ENCODE results near the gene VSX1. TPM values are rescaled to one million over a fixed set of nuclear protein-coding genes. Genes with fewer than 3 reads are reported as not detected.

Gene VSX1
- 0.13 TPM for polyA plus RNA-seq (2013)

DNA sequence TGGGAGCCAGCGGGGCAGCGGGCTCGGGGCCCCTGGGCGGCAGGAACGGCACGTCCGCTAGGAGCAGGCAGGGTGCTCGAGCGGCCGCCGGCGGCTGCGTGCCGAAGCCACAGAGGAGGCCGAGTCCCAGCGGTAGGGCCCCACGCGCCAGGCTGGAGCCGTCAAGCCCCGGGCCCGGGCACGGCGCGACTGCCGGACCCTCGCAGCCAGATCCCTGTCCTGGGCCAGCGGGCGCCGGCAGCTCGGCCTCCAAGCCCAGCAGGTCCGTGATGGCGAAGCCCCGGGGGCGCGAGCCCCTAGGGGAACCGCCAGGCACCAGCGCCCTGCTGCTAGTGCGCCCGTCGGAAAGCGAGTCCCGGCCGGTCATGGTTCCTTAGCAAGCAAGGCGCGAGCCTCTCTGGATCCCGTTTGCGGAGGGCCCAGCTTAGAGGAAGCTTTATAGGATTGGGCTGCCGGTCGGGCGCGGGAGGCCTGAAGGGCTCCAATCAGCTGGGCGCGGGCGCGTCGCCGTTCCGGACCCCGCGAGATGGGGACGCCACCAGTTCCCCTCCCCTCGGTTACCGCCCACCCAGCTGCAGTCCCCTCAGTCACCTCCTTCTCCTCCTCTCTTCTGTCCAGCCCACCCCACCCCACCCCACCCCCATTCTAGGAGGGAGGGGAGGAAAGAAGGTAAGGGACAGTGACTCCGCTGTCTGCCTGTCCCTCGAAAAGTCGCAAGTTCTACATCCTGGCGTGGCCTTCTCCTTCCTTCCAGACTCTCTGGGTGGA is at the start of gene VSX1:
VSX1 (minus strand) TSS at position 412 of the 768 bp plus-strand sequence; CDS start at position 367, 45 bp downstream.
- Histone ChIP-seq H3K4me1 (ENCODE audit: control extremely low read depth in 1 of 4, control insufficient read depth in 4 of 4, insufficient read depth in 4 of 4, low read length in 3 of 4) (peaks cover 0 to 32% (median 18%) of the 10 kb centered on the region in 4 experiments), H3K27ac (ENCODE audit: insufficient read depth in 1 of 2, low read depth in 1 of 2, low read length in 2 of 2, poor library complexity in 1 of 2, severe bottlenecking in 2 of 2) (no peak within 1 kb of the TSS), H3K9me3 (ENCODE audit: control extremely low read depth in 1 of 5, control insufficient read depth in 4 of 5, insufficient read depth in 2 of 5, low read depth in 1 of 5, low read length in 4 of 5) (peaks cover 0 to 3% (median 0%) of the 10 kb centered on the region in 5 experiments), H3K36me3 (ENCODE audit: control insufficient read depth in 4 of 4, insufficient read depth in 4 of 4, low read length in 3 of 4) (no peaks in the 10 kb centered on the region), H3K27me3 (replicated peaks in 2 of 5; ENCODE audit: control insufficient read depth in 4 of 5, insufficient read depth in 5 of 5, low read length in 4 of 5) (peaks cover 10 to 98% (median 66%) of the 10 kb centered on the region in 5 experiments), H3K4me3 (ENCODE audit: control insufficient read depth in 1 of 7, extremely low read depth in 1 of 7, insufficient read depth in 4 of 7, low read depth in 2 of 7, low read length in 6 of 7) (no peak within 1 kb of the TSS)
- 11% methylated on average over 33 of the region's 67 CpGs for WGBS (ENCODE audit: insufficient coverage)
- no peak for DNase-seq
- POLR2A ChIA-PET, result no interaction called here
- CTCF ChIA-PET, result interaction anchor here (1.1 to 1.8 kb wide), 2 partner anchors 9 to 88 kb away, joined by 4 read pairs; no protein-coding TSS in a partner anchor

DNA sequence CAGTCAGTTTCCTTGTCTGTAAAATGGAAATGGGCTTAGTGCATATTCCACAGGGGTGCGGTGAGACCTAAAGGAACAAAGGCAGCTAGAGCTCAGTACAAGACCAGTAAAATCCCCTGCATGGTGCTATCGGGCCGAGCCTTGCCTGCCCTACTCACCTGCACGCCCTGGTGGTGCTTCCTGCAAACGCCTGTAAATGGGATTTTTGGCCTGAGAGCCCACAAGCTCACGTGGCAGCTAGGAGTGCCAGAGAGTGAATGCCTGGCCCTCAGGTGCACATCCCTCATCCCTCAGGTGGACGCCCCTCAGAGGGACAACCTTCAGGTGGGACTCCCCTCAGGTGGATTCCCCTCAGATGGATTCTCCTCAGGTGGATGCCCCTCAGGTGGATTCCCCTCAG is 48.0 kb upstream of the VSX1 start:
- CTCF ChIA-PET, result interaction anchor here (1.2 kb wide), 1 partner anchor 8 kb away, joined by 4 read pairs; no protein-coding TSS in a partner anchor
- DNase-seq, result no peak
- 71% methylated on average over 7 of the region's 7 CpGs for WGBS (ENCODE audit: insufficient coverage)
- H3K4me3 ChIP-seq (ENCODE audit: control insufficient read depth in 1 of 7, extremely low read depth in 1 of 7, insufficient read depth in 4 of 7, low read depth in 2 of 7, low read length in 6 of 7), result no peak overlapping the region
- peaks cover 0 to 7% (median 0%) of the 10 kb centered on the region in 5 experiments for H3K27me3 ChIP-seq (replicated peaks in 2 of 5; ENCODE audit: control insufficient read depth in 4 of 5, insufficient read depth in 5 of 5, low read length in 4 of 5)
- POLR2A ChIA-PET, result no interaction called here
- no peaks in the 10 kb centered on the region for H3K4me1 ChIP-seq (ENCODE audit: control extremely low read depth in 1 of 4, control insufficient read depth in 4 of 4, insufficient read depth in 4 of 4, low read length in 3 of 4)
- no peaks in the 10 kb centered on the region for H3K36me3 ChIP-seq (ENCODE audit: control insufficient read depth in 4 of 4, insufficient read depth in 4 of 4, low read length in 3 of 4)
- no peak overlapping the region for H3K27ac ChIP-seq (ENCODE audit: insufficient read depth in 1 of 2, low read depth in 1 of 2, low read length in 2 of 2, poor library complexity in 1 of 2, severe bottlenecking in 2 of 2)
- H3K9me3 ChIP-seq (ENCODE audit: control extremely low read depth in 1 of 5, control insufficient read depth in 4 of 5, insufficient read depth in 2 of 5, low read depth in 1 of 5, low read length in 4 of 5), result peaks cover 0 to 1% (median 0%) of the 10 kb centered on the region in 5 experiments

DNA sequence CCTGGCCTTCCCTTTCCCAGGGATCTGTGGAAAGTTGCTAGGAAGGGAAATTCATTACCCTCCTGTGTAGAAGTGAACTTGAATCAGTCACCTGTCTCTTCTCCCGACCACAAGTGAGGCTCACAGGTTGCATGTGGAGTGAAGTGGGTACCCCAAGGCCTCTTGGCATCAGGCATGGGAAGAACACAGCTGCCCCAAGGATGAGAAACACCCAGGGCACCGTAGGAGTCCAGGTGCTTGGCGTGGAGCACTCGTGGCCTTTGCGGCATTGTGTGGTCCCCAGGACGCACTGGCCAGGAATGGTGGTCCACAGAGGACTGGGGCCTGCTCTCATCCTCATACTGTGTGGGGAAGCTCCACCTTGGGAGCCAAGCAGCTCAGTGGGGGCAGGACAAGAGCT is 47.5 kb upstream of the VSX1 start:
- Histone ChIP-seq H3K4me1 (ENCODE audit: control extremely low read depth in 1 of 4, control insufficient read depth in 4 of 4, insufficient read depth in 4 of 4, low read length in 3 of 4) (no peaks in the 10 kb centered on the region), H3K4me3 (ENCODE audit: control insufficient read depth in 1 of 7, extremely low read depth in 1 of 7, insufficient read depth in 4 of 7, low read depth in 2 of 7, low read length in 6 of 7) (no peak overlapping the region), H3K36me3 (ENCODE audit: control insufficient read depth in 4 of 4, insufficient read depth in 4 of 4, low read length in 3 of 4) (no peaks in the 10 kb centered on the region), H3K27me3 (replicated peaks in 2 of 5; ENCODE audit: control insufficient read depth in 4 of 5, insufficient read depth in 5 of 5, low read length in 4 of 5) (peaks cover 0 to 7% (median 0%) of the 10 kb centered on the region in 5 experiments), H3K27ac (ENCODE audit: insufficient read depth in 1 of 2, low read depth in 1 of 2, low read length in 2 of 2, poor library complexity in 1 of 2, severe bottlenecking in 2 of 2) (no peak overlapping the region), H3K9me3 (ENCODE audit: control extremely low read depth in 1 of 5, control insufficient read depth in 4 of 5, insufficient read depth in 2 of 5, low read depth in 1 of 5, low read length in 4 of 5) (peaks cover 0 to 1% (median 0%) of the 10 kb centered on the region in 5 experiments)
- no peak for DNase-seq
- ChIA-PET CTCF (no interaction called here), POLR2A (no interaction called here)
- WGBS (ENCODE audit: insufficient coverage), result 97% methylated on average over 6 of the region's 6 CpGs

DNA sequence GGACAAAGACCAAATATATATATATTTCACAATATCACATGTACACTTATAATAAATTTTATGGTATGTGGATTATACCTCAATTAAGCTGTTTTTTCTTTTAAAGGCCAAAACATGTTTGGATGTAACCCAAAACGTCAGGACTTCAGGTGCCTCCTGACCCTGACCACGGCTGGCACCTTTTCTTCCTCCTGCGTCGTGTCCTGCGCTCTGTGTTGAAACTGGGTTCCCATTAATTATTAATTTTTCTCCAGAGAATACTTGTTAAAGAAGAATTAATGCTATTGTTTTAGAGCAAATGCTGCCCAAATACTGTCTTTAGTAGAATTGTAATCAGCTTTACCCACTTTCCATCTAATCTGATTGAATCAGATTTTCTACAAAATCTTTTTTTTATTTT is 46.7 kb upstream of the VSX1 start:
- no peaks in the 10 kb centered on the region for H3K36me3 ChIP-seq (ENCODE audit: control insufficient read depth in 4 of 4, insufficient read depth in 4 of 4, low read length in 3 of 4)
- POLR2A ChIA-PET, result no interaction called here
- no CpG with 5 or more reads among the region's 5 CpGs for WGBS (ENCODE audit: insufficient coverage)
- DNase-seq, result no peak
- peaks cover 0 to 1% (median 0%) of the 10 kb centered on the region in 5 experiments for H3K9me3 ChIP-seq (ENCODE audit: control extremely low read depth in 1 of 5, control insufficient read depth in 4 of 5, insufficient read depth in 2 of 5, low read depth in 1 of 5, low read length in 4 of 5)
- CTCF ChIA-PET, result interaction anchor here (1.2 kb wide), 1 partner anchor 8 kb away, joined by 3 read pairs; no protein-coding TSS in a partner anchor
- no peak overlapping the region for H3K4me3 ChIP-seq (ENCODE audit: control insufficient read depth in 1 of 7, extremely low read depth in 1 of 7, insufficient read depth in 4 of 7, low read depth in 2 of 7, low read length in 6 of 7)
- no peaks in the 10 kb centered on the region for H3K4me1 ChIP-seq (ENCODE audit: control extremely low read depth in 1 of 4, control insufficient read depth in 4 of 4, insufficient read depth in 4 of 4, low read length in 3 of 4)
- peaks cover 0 to 10% (median 0%) of the 10 kb centered on the region in 5 experiments for H3K27me3 ChIP-seq (replicated peaks in 2 of 5; ENCODE audit: control insufficient read depth in 4 of 5, insufficient read depth in 5 of 5, low read length in 4 of 5)
- H3K27ac ChIP-seq (ENCODE audit: insufficient read depth in 1 of 2, low read depth in 1 of 2, low read length in 2 of 2, poor library complexity in 1 of 2, severe bottlenecking in 2 of 2), result no peak overlapping the region

DNA sequence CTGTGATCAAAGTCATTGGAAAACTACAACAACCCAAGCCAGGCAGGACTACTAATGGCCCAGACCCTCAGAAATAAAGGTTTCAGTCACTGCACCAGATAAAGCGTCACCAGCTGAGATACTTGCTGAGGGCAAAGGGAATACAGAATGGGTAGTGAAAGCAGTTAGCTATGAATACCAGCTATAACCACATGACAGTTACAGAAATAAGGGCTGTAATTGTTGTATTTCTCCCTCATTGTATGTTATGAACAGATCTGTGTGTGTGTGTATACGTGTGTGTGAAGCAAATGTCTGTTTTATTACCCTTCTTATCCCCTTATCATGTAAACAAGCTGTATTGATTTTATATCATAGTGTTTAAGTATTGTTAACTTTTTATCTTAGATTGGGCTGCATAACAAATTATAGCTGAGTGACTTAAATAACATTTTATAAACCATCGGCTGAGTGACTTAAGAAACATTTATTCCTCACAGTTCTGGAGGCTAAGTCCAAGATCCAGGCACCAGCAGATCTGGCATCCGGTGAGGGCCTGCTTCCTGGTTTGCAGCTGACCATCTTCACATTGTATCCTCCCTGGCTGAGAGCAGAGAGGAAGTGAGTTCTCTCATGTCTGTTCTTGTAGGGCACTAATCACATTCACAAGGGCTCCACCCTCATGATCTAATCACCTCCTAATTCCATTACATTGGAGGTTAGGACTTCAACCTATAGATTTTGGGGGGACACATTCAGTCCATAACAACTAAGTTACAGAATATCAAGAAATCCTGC is 46.0 kb upstream of the VSX1 start:
- peaks cover 0 to 10% (median 0%) of the 10 kb centered on the region in 5 experiments for H3K27me3 ChIP-seq (replicated peaks in 2 of 5; ENCODE audit: control insufficient read depth in 4 of 5, insufficient read depth in 5 of 5, low read length in 4 of 5)
- H3K4me1 ChIP-seq (ENCODE audit: control extremely low read depth in 1 of 4, control insufficient read depth in 4 of 4, insufficient read depth in 4 of 4, low read length in 3 of 4), result no peaks in the 10 kb centered on the region
- H3K27ac ChIP-seq (ENCODE audit: insufficient read depth in 1 of 2, low read depth in 1 of 2, low read length in 2 of 2, poor library complexity in 1 of 2, severe bottlenecking in 2 of 2), result no peak overlapping the region
- WGBS (ENCODE audit: insufficient coverage), result 89% methylated on average over 2 of the region's 4 CpGs
- no peak overlapping the region for H3K4me3 ChIP-seq (ENCODE audit: control insufficient read depth in 1 of 7, extremely low read depth in 1 of 7, insufficient read depth in 4 of 7, low read depth in 2 of 7, low read length in 6 of 7)
- ChIA-PET CTCF (interaction anchor here (1.2 kb wide), 1 partner anchor 9 kb away, joined by 3 read pairs; no protein-coding TSS in a partner anchor), POLR2A (no interaction called here)
- H3K9me3 ChIP-seq (ENCODE audit: control extremely low read depth in 1 of 5, control insufficient read depth in 4 of 5, insufficient read depth in 2 of 5, low read depth in 1 of 5, low read length in 4 of 5), result peaks cover 0 to 1% (median 0%) of the 10 kb centered on the region in 5 experiments
- H3K36me3 ChIP-seq (ENCODE audit: control insufficient read depth in 4 of 4, insufficient read depth in 4 of 4, low read length in 3 of 4), result no peaks in the 10 kb centered on the region
- no peak for DNase-seq

DNA sequence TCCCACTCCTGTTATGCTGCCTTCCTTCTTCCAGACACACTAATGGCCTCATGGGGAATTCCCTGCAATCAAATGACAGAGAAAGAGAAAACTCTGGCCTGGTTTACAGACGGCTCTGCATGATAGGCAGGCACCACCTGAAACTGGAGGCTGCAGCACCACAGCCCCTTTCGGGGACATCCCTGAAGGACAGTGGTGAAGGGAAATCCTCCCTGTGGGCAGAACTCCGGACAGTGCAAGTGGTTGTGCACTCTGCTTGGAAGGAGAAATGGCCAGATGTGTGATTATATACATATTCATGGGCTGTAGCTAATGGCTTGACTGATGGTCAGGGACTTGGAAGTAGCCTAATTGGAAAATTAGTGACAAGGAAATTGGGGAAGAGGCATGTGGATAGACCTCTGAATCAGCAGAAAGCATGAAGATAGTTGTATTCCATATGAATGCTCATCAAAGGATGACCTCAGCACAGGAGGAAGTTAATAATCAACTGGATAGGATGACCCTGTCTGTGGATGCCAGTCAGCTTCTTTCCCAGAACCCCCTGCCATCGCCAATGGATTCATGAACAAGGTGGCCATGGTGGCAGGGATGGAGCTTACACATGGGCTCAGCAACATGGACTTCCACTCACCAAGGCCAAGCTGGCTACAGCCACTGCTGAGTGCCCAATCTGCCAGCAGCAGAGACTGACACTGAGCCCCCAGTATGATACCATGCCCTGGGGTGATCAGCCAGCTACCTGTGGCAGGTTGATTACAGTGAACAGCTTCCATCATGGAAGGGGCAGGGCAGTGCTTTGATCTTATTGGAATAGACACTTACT is 44.5 kb upstream of the VSX1 start:
- WGBS (ENCODE audit: insufficient coverage), result 98% methylated on average over 4 of the region's 4 CpGs
- no peak overlapping the region for H3K4me3 ChIP-seq (ENCODE audit: control insufficient read depth in 1 of 7, extremely low read depth in 1 of 7, insufficient read depth in 4 of 7, low read depth in 2 of 7, low read length in 6 of 7)
- H3K9me3 ChIP-seq (ENCODE audit: control extremely low read depth in 1 of 5, control insufficient read depth in 4 of 5, insufficient read depth in 2 of 5, low read depth in 1 of 5, low read length in 4 of 5), result peaks cover 0 to 1% (median 0%) of the 10 kb centered on the region in 5 experiments
- POLR2A ChIA-PET, result no interaction called here
- no peaks in the 10 kb centered on the region for H3K4me1 ChIP-seq (ENCODE audit: control extremely low read depth in 1 of 4, control insufficient read depth in 4 of 4, insufficient read depth in 4 of 4, low read length in 3 of 4)
- peaks cover 0 to 5% (median 0%) of the 10 kb centered on the region in 5 experiments for H3K27me3 ChIP-seq (replicated peaks in 2 of 5; ENCODE audit: control insufficient read depth in 4 of 5, insufficient read depth in 5 of 5, low read length in 4 of 5)
- CTCF ChIA-PET, result no interaction called here
- no peak for DNase-seq
- H3K27ac ChIP-seq (ENCODE audit: insufficient read depth in 1 of 2, low read depth in 1 of 2, low read length in 2 of 2, poor library complexity in 1 of 2, severe bottlenecking in 2 of 2), result no peak overlapping the region
- H3K36me3 ChIP-seq (ENCODE audit: control insufficient read depth in 4 of 4, insufficient read depth in 4 of 4, low read length in 3 of 4), result no peaks in the 10 kb centered on the region

All from common myeloid progenitor, CD34-positive (primary cell).